OCI-LY3 (cell line): Measurements from ENCODE around the gene MAP4K2.

Experiments used
- CTCF ChIP-seq: fragments of 200-600, 300-600 bp; sonication (generic); IDR thresholded peaks from 2 replicates; pipeline ENCODE4 v1.5.1; 2014; ENCODE audit warnings: antibody characterized with exemption, low read length, low read depth
- EZH2phosphoT487 ChIP-seq: fragments of 200-600 bp; shearing (Covaris generic); IDR thresholded peaks from 2 replicates; pipeline ENCODE4 v1.6.1; 2018; ENCODE audit warnings: antibody characterized with exemption, mixed run types, low read depth

DNA sequence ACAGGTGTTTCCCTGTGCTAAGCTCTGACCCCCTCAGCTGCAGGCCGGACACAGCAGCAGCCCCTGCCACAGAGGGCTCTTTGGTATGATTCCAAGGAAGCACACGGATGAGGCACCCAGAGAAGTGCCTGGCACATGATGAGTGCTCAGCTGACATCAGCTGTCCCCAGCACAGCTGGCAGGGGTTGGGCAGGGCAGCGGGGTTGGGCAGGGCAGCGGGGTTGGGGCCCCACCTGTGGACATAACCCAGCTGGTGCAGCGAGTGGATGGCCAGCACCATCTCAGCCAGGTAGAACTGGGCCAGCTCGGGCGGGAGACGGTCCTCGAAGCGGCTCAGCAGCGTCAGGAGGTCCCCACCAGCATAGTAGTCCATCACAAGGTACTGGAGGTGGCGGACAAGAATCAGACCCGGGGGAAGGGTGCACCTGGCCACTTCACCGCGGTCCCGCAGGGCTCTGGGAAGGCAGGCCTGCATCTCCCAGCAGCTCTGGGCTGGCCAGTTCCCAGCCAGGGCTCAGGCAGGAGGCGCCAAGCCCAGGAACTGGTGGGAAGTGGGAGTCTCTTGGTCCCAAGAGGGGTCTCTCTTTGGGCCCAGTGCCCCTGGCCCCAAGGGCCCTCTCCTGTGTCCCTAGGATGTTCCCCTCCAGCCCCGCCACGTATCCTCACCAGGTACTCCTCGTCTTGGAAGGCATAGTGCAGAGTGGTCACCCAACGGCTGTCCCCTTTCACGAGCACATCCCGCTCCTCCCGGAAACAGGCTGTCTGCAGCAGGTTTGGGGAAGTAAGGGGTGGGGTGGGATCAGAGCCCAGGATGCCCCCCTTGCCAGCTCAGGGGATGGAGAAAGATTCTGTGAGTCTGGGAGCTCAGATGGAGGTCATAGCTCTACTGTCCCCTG lies 37.1 kb upstream of the MAP4K2 start:
- no peak for TF ChIP-seq CTCF
- TF ChIP-seq EZH2phosphoT487: no peak
